K562 (cell line): ENCODE data around the gene NCF2. TPM values are rescaled to one million over a fixed set of nuclear protein-coding genes. Genes with fewer than 3 reads are reported as not detected.

ENCODE experiments used
- ATAC-seq: fragments of 200-7000 bp; cut with Tn5 transposase; 3 replicates; pipeline ENCODE4 v1.9.1; 2020; ENCODE audit warnings: moderate library complexity
- BruUV-seq: library from RNA; stranded (reverse); fragments of 400-500 nt; replicated peaks from 2 replicates; lab custom pipeline; 2021; lab: Mats Ljungman, UMichigan
- CTCF ChIA-PET: fragments of 300-600 bp; formaldehyde crosslinking; extraction: SDS; loops from one replicate; lab custom pipeline; 2021; ENCODE audit warnings: low intra/inter-chr PET ratio; lab: Yijun Ruan, JAX
- POLR2A ChIA-PET: fragments of 300-600, 350-650 bp; sonication (Branson Sonifier 250); formaldehyde crosslinking; extraction: SDS; loops from one replicate; lab custom pipeline; 2021; ENCODE audit warnings: antibody characterized with exemption, inconsistent platforms; lab: Yijun Ruan, JAX
- DNase-seq, 4 experiments: peaks; one replicate each; pipeline versions ENCODE4 v3.0.0 to v3.0.0-alpha.2; 2011 to 2018; ENCODE audit warnings: low spot score in 3 of 4, mixed read lengths in 3 of 4; ENCODE audit errors: extremely low read depth in 1 of 4
- FAIRE-seq: peaks from 2 replicates; lab custom pipeline; 2011; peaks lifted over from hg19 to GRCh38; lab: Jason Lieb, UNC
- H2AFZ ChIP-seq: 2 replicates; pipeline ENCODE4 v1.6.0; 2011; ENCODE audit warnings: low read depth, low read length, control low read depth, inconsistent platforms
- H3K27ac ChIP-seq: fragments of 200-600 bp; 3 replicates; pipeline ENCODE4 v1.8.0; 2011; ENCODE audit warnings: low read depth, mild to moderate bottlenecking, control low read depth, inconsistent platforms, low read length, moderate library complexity, mixed read lengths; ENCODE audit errors: extremely low read depth
- H3K27me3 ChIP-seq, 2 experiments: fragments of 300-600 bp in 1 of 2; 2 replicates in 1 of 2; 3 replicates in 1 of 2; pipeline versions ENCODE4 v1.6.0 to v1.8.0; 2011; ENCODE audit warnings: inconsistent platforms in 2 of 2, low read length in 2 of 2, mild to moderate bottlenecking in 1 of 2, mixed read lengths in 1 of 2, moderate library complexity in 1 of 2; ENCODE audit not compliant: control insufficient read depth in 2 of 2, insufficient read depth in 2 of 2
- H3K36me3 ChIP-seq: fragments of 300-600 bp; 3 replicates; pipeline ENCODE4 v1.8.0; 2011; ENCODE audit warnings: mild to moderate bottlenecking, low read length, inconsistent platforms; ENCODE audit not compliant: control insufficient read depth, insufficient read depth
- H3K4me1 ChIP-seq, 2 experiments: fragments of 200-600 bp in 1 of 2; replicated peaks in 1 of 2; 2 replicates in 1 of 2; 3 replicates in 1 of 2; pipeline versions ENCODE4 v1.5.1 to v1.8.0; 2011; ENCODE audit warnings: inconsistent platforms in 2 of 2, low read length in 2 of 2, mild to moderate bottlenecking in 1 of 2, mixed read lengths in 1 of 2, moderate library complexity in 1 of 2; ENCODE audit not compliant: control insufficient read depth in 2 of 2, insufficient read depth in 2 of 2
- H3K4me2 ChIP-seq: 2 replicates; pipeline ENCODE4 v1.6.1; 2011; ENCODE audit warnings: low read length, control low read depth, inconsistent platforms, mixed read lengths; ENCODE audit not compliant: insufficient read depth
- H3K4me3 ChIP-seq: fragments of 200-600 bp; sonication (generic), shearing (Covaris generic); 2 replicates; pipeline ENCODE4 v1.5.1; 2016; ENCODE audit warnings: control low read depth, inconsistent platforms
- H3K79me2 ChIP-seq: fragments of 200-600 bp; 3 replicates; pipeline ENCODE4 v1.8.0; 2011; ENCODE audit warnings: low read length, inconsistent platforms; ENCODE audit not compliant: control insufficient read depth, insufficient read depth
- H3K9ac ChIP-seq, 2 experiments: 2 replicates each; pipeline versions ENCODE4 v1.6.0 to v1.6.1; 2011; ENCODE audit warnings: low read depth in 2 of 2, low read length in 2 of 2, control low read depth in 1 of 2, inconsistent platforms in 1 of 2, mild to moderate bottlenecking in 1 of 2, mixed read lengths in 1 of 2; ENCODE audit not compliant: insufficient read depth in 1 of 2
- H3K9me1 ChIP-seq: one replicate; pipeline ENCODE4 v1.6.0; 2011; ENCODE audit warnings: inconsistent platforms, mild to moderate bottlenecking, low read length, moderate library complexity; ENCODE audit not compliant: control insufficient read depth, insufficient read depth
- H3K9me3 ChIP-seq: replicated peaks from 2 replicates; pipeline ENCODE4 v1.5.1; 2011; ENCODE audit warnings: low read depth, low read length, inconsistent platforms; ENCODE audit not compliant: control insufficient read depth, insufficient read depth
- H4K20me1 ChIP-seq: replicated peaks from 2 replicates; pipeline ENCODE4 v1.6.1; 2011; ENCODE audit warnings: low read length, inconsistent platforms, mixed read lengths; ENCODE audit not compliant: control insufficient read depth, insufficient read depth
- E2F3 ChIP-seq: fragments of 250-450 bp; sonication (Bioruptor Pico); IDR thresholded peaks from 2 replicates; pipeline ENCODE4 v1.4.0; 2020; ENCODE audit warnings: mild to moderate bottlenecking
- ESRRA ChIP-seq: fragments of 450-650 bp; IDR thresholded peaks from 2 replicates; pipeline ENCODE4 v1.6.1; 2014; ENCODE audit warnings: low read depth, mild to moderate bottlenecking, moderate library complexity, borderline replicate concordance
- GABPA ChIP-seq: fragments of 200-800 bp; sonication (Bioruptor generic); conservative IDR thresholded peaks from 2 replicates; pipeline ENCODE4 v1.6.1; 2016; ENCODE audit warnings: low read depth, missing genetic modification characterization, missing compliant biosample characterization
- KDM1A ChIP-seq, 2 experiments: fragments of 450-650 bp; IDR thresholded peaks; 2 replicates each; pipeline ENCODE4 v1.6.1; 2016; ENCODE audit warnings: mild to moderate bottlenecking in 2 of 2
- KDM5B ChIP-seq: fragments of 200-600 bp; sonication (generic); IDR thresholded peaks from 2 replicates; pipeline ENCODE4 v1.6.1; 2012; ENCODE audit warnings: low read depth, mild to moderate bottlenecking, moderate library complexity, low read length, control low read depth, inconsistent platforms; ENCODE audit not compliant: insufficient replicate concordance
- KLF16 ChIP-seq: IDR thresholded peaks from 2 replicates; pipeline ENCODE4 v1.6.1; 2016; ENCODE audit warnings: antibody characterized with exemption
- MAFF ChIP-seq: IDR thresholded peaks from 2 replicates; pipeline ENCODE4 v1.6.1; 2012; ENCODE audit warnings: low read length, improper control_type of control experiment
- NR2F6 ChIP-seq: fragments of 450-650 bp; formaldehyde crosslinking; IDR thresholded peaks from 2 replicates; pipeline ENCODE4 v1.4.0; 2020; ENCODE audit warnings: mild to moderate bottlenecking
- NR4A1 ChIP-seq, 2 experiments: fragments of 250-450 bp in 1 of 2; fragments of 450-650 bp in 1 of 2; sonication (Bioruptor Pico) in 1 of 2; IDR thresholded peaks; 2 replicates each; pipeline versions ENCODE4 v1.4.0 to v1.6.1; 2016 to 2020; ENCODE audit warnings: mild to moderate bottlenecking in 2 of 2, missing compliant biosample characterization in 1 of 2, missing genetic modification characterization in 1 of 2, moderate library complexity in 1 of 2
- NRF1 ChIP-seq, 2 experiments: fragments of 450-650 bp; IDR thresholded peaks in 1 of 2; conservative IDR thresholded peaks in 1 of 2; 2 replicates each; pipeline ENCODE4 v1.6.1; 2014; ENCODE audit warnings: mild to moderate bottlenecking in 2 of 2
- POLR2A ChIP-seq: fragments of 450-650 bp; conservative IDR thresholded peaks from 2 replicates; pipeline ENCODE4 v1.6.1; 2016
- PTBP1 ChIP-seq: fragments of 200-400 bp; formaldehyde crosslinking; IDR thresholded peaks from 2 replicates; pipeline ENCODE4 v1.6.1; 2017; ENCODE audit warnings: low read depth, low read length
- ZBTB1 ChIP-seq: sonication (generic); formaldehyde crosslinking; IDR thresholded peaks from 2 replicates; pipeline ENCODE4 v1.8.1; 2023; ENCODE audit warnings: missing genetic modification reagents, low read depth, mild to moderate bottlenecking, borderline replicate concordance
- ZNF263 ChIP-seq: sonication (generic); formaldehyde crosslinking; IDR thresholded peaks from 2 replicates; pipeline ENCODE4 v1.8.0; 2022; ENCODE audit warnings: mild to moderate bottlenecking, missing genetic modification reagents, borderline replicate concordance
- ZNF408 ChIP-seq: fragments of 250-450 bp; sonication (Bioruptor Pico); IDR thresholded peaks from 2 replicates; pipeline ENCODE4 v1.4.0; 2020; ENCODE audit warnings: low read depth, mild to moderate bottlenecking, moderate library complexity
- ZNF41 ChIP-seq: fragments of 250-450 bp; sonication (Bioruptor Pico); conservative IDR thresholded peaks from 2 replicates; pipeline ENCODE4 v1.4.0; 2020; ENCODE audit warnings: mild to moderate bottlenecking
- WGBS: fragments of 100-300 bp; shearing (Covaris generic); methylation state at CpG from one replicate; pipeline ENCODE4 v1.1.6; 2016; ENCODE audit warnings: low coverage, mixed read lengths; ENCODE audit not compliant: insufficient coverage; ENCODE audit errors: missing lambda C conversion rate; 5-methylcytosine and 5-hydroxymethylcytosine counted together
- in situ Hi-C: fragments of 300-500 bp; cut with MboI; formaldehyde crosslinking; loops from 4 replicates; pipeline ENCODE4 v1.15.0; 2018; ENCODE audit warnings: inconsistent platforms, mixed read lengths
- intact Hi-C: fragments of 100-400 bp; cut with micrococcal nuclease; formaldehyde crosslinking; loops from 2 replicates; pipeline ENCODE4 v1.14.2; 2022
- polyA plus RNA-seq, 8 experiments: library from polyadenylated mRNA; depleted of rRNA in 4 of 8; stranded (reverse) in 5 of 8; unstranded in 3 of 8; fragments of >200 nt; fragmentation: Nextera tagmentation in 2 of 8; fragmentation: Illumina TruSeq in 1 of 8; extraction: Ambion mirVana in 2 of 8; extraction: Trizol in 1 of 8; gene quantifications; 2 replicates each; pipeline versions ENCODE4 v1.2.1 to v1.2.3, GENCODE V29; 2011 to 2014; ENCODE audit warnings: inconsistent platforms in 1 of 8, missing spikeins in 1 of 8
- total RNA-seq, 7 experiments: library from RNA; depleted of rRNA in 6 of 7; stranded (reverse); fragments of >200 nt in 6 of 7; fragmentation: Illumina TruSeq in 2 of 7; extraction: Trizol in 2 of 7; gene quantifications; 2 replicates each; pipeline versions ENCODE4 v1.2.1 to v1.2.3, GENCODE V29; 2011 to 2021; ENCODE audit warnings: low replicate concordance in 1 of 7
- TF ChIP-seq, protein P1 (sequence below), 2 experiments: fragments of 250-450 bp in 1 of 2; fragments of 450-650 bp in 1 of 2; sonication (Bioruptor Pico) in 1 of 2; IDR thresholded peaks; 2 replicates each; pipeline versions ENCODE4 v1.6.1 to v1.8.0; 2016 to 2021; ENCODE audit warnings: mild to moderate bottlenecking in 2 of 2, moderate library complexity in 2 of 2, missing compliant biosample characterization in 1 of 2, missing genetic modification characterization in 1 of 2

NCF2 gene
- total and polyA plus RNA-seq, 9 of the 15 experiments (the other 6 are each of a cell fraction or from before 2014, with no cell fraction given) = 0.07 to 0.54 (median 0.16) TPM; not detected in 3

DNA sequence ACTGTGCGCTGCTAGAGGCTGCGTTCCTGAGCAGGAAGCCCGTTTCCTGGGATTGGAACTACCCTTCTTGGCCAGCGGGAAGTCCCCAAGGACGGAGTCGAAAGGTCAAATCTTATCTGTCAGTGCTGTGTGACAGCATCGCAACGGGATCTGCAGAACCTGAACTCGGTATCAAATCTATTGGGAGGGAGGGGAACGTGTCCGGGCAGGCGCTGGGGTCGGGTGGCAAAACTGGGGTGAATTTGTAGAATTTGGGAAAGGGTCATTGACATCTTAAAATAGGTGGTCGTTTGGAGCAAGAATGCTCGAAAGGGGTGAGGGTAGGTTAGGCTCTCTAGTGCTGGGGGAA, 46.0 kb upstream of the NCF2 start:
- H3K9me3 ChIP-seq = no peaks in the 10 kb centered on the region
- H3K4me1 ChIP-seq = peaks cover 0 to 15% of the 10 kb centered on the region in 2 experiments; a peak in 4 of 5 replicates
- no peak overlapping the region for H3K27ac ChIP-seq
- H2AFZ ChIP-seq = peak overlapping the region; percentile 90
- peak overlapping the region; percentile 77 for H3K4me3 ChIP-seq
- ChIA-PET CTCF (no interaction called here), POLR2A (interaction anchor here (1.1 to 1.5 kb wide), 2 partner anchors 9 to 12 kb away, joined by 3 to 5 read pairs; no protein-coding TSS in a partner anchor)
- WGBS = 3% methylated on average over 15 of the region's 15 CpGs
- in situ Hi-C loops (no loop called here), intact Hi-C loops (loop anchor here (10.0 kb wide), 1 partner anchor 418 kb away; the partner anchor contains the start of gene TSEN15)
- ATAC-seq (no peak), DNase-seq (peak in 1 of 4 experiments; percentile 20), FAIRE-seq (no peak)
- no peaks in the 10 kb centered on the region for H4K20me1 ChIP-seq
- H3K79me2 ChIP-seq = peaks cover 39% of the 10 kb centered on the region
- H3K4me2 ChIP-seq = peak overlapping the region; percentile 90
- BruUV-seq = no TSS peak
- no peaks in the 10 kb centered on the region for H3K9me1 ChIP-seq
- H3K36me3 ChIP-seq = peaks cover 9% of the 10 kb centered on the region; the same call in 1 of the 3 replicates
- H3K27me3 ChIP-seq = peaks cover 3 to 11% of the 10 kb centered on the region in 2 experiments; a peak in 2 of 5 replicates
- peak overlapping the region in 1 of 2 experiments; percentile 64; a peak in 1 of 4 replicates for H3K9ac ChIP-seq
- TF ChIP-seq GABPA (no peak), ZNF41 (no peak), ZBTB1 (CRISPR knock-in tag) (no peak; the same call in 1 of the 2 replicates), NR4A1 (CRISPR knock-in tag; IDR thresholded peaks at IDR 0.05) (0 out of 2 replicates have a peak, but pooled peaks have one; percentile 41), NR4A1 (tag; IDR thresholded peaks at IDR 0.05) (no peak), PTBP1 (0 out of 2 replicates have a peak, but pooled peaks have one; percentile 5), KLF16 (no peak), KDM5B (peak; percentile 9), MAFF (no peak), KDM1A (IDR thresholded peaks at IDR 0.05) (peak; percentile 3 to 32; a peak in 3 of 4 replicates), ESRRA (peak; percentile 92), E2F3 (CRISPR knock-in tag) (0 out of 2 replicates have a peak, but pooled peaks have one; percentile 31), NRF1 (conservative IDR thresholded peaks at IDR 0.05 in 1 of 2, IDR thresholded peaks at IDR 0.05 in 1 of 2) (no peak), ZNF408 (CRISPR knock-in tag) (no peak), ZNF263 (CRISPR knock-in tag) (no peak), POLR2A (no peak), NR2F6 (CRISPR knock-in tag) (no peak)
- TF ChIP-seq, protein P1, sequence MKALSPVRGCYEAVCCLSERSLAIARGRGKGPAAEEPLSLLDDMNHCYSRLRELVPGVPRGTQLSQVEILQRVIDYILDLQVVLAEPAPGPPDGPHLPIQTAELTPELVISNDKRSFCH (CRISPR knock-in tag; IDR thresholded peaks at IDR 0.05) = no peak
- TF ChIP-seq, protein P1 (tag; IDR thresholded peaks at IDR 0.05) = 0 out of 2 replicates have a peak, but pooled peaks have one; percentile 7
